Memory B cell (primary cell): ENCODE measurements around the gene OR1C1.
"Not testable (repeated sequence)": the region's sequence is repeated elsewhere in the genome, so short reads cannot be mapped to it uniquely, and the experiment has no call there.

Source experiments
- ATAC-seq: fragments of 150-1000 bp; cut with Tn5 transposase; 2 replicates; pipeline ENCODE4 v1.10.0; 2021; ENCODE audit warnings: low read depth, mild to moderate bottlenecking, moderate library complexity
- DNase-seq, 2 donors: peaks; one replicate each; pipeline ENCODE4 v3.0.0; 2022; ENCODE audit warnings: low spot score in 2 of 2
- H3K27ac Mint-ChIP-seq: one replicate; pipeline ENCODE4 v1.8.0; 2022; ENCODE audit warnings: mild to moderate bottlenecking, moderate library complexity, mixed read lengths
- H3K27me3 Mint-ChIP-seq: one replicate; pipeline ENCODE4 v1.8.0; 2022; ENCODE audit warnings: mixed read lengths
- H3K36me3 Mint-ChIP-seq: one replicate; pipeline ENCODE4 v1.8.0; 2022; ENCODE audit warnings: mild to moderate bottlenecking, mixed read lengths
- H3K4me1 Mint-ChIP-seq: one replicate; pipeline ENCODE4 v1.8.0; 2022; ENCODE audit warnings: mixed read lengths
- H3K4me3 Mint-ChIP-seq: one replicate; pipeline ENCODE4 v1.8.0; 2022; ENCODE audit warnings: mild to moderate bottlenecking, moderate library complexity, mixed read lengths
- H3K9me3 Mint-ChIP-seq: one replicate; pipeline ENCODE4 v1.8.0; 2022; ENCODE audit warnings: mixed read lengths

OR1C1 gene

DNA sequence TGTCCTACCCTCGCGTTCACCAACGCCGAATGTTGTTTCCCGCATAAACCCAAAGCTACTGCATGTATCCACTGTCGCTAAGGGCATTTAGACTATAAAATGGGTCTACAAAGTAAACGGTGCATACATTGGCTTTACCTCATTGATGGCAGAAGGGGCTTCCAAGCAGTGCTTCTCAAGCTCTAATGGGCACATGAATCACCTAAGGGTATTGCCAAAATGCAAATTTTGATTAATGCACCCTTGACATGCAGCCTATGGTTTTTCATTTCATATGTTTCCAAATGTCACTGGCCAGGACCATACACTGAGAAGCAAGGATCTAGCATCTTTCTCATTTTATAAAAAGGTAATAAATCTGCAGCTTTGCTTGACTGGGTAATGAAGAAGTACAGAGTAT, 46.6 kb downstream of the OR1C1 start:
- H3K9me3 Mint-ChIP-seq = no peaks in the 10 kb centered on the region
- peaks cover 2% of the 10 kb centered on the region for H3K27me3 Mint-ChIP-seq
- no peak for DNase-seq
- H3K4me1 Mint-ChIP-seq = no peaks in the 10 kb centered on the region
- H3K36me3 Mint-ChIP-seq = no peaks in the 10 kb centered on the region
- ATAC-seq = no peak
- no peak overlapping the region for H3K4me3 Mint-ChIP-seq
- H3K27ac Mint-ChIP-seq = no peak overlapping the region

DNA sequence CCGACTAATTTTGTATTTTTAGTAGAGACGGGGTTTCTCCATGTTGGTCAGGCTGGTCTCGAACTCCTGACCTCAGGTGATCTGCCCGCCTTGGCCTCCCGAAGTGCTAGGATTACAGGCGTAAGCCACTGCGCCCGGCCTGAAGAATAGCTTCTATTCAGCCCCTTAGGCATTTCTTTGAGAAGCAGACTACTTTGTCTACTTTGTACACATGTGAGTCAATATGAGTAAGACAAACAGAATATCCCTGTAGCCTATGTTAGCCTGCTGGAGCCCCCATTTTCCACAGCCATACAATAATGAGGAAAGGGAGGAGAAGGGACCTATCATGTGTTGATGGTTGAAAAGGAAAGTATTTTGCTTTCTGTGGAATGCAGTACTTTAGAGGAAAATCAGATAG, 49.7 kb downstream of the OR1C1 start:
- not testable (repeated sequence) for H3K4me1 Mint-ChIP-seq, H3K27ac Mint-ChIP-seq, ATAC-seq, H3K4me3 Mint-ChIP-seq, DNase-seq, H3K9me3 Mint-ChIP-seq, H3K27me3 Mint-ChIP-seq, H3K36me3 Mint-ChIP-seq
